ENCODE data around the gene GALNT13. TPM values are rescaled to one million over a fixed set of nuclear protein-coding genes. Genes with fewer than 3 reads are reported as not detected.

Gene GALNT13
- total RNA-seq, result 0.40 and 0.52 TPM in 2 replicates

DNA sequence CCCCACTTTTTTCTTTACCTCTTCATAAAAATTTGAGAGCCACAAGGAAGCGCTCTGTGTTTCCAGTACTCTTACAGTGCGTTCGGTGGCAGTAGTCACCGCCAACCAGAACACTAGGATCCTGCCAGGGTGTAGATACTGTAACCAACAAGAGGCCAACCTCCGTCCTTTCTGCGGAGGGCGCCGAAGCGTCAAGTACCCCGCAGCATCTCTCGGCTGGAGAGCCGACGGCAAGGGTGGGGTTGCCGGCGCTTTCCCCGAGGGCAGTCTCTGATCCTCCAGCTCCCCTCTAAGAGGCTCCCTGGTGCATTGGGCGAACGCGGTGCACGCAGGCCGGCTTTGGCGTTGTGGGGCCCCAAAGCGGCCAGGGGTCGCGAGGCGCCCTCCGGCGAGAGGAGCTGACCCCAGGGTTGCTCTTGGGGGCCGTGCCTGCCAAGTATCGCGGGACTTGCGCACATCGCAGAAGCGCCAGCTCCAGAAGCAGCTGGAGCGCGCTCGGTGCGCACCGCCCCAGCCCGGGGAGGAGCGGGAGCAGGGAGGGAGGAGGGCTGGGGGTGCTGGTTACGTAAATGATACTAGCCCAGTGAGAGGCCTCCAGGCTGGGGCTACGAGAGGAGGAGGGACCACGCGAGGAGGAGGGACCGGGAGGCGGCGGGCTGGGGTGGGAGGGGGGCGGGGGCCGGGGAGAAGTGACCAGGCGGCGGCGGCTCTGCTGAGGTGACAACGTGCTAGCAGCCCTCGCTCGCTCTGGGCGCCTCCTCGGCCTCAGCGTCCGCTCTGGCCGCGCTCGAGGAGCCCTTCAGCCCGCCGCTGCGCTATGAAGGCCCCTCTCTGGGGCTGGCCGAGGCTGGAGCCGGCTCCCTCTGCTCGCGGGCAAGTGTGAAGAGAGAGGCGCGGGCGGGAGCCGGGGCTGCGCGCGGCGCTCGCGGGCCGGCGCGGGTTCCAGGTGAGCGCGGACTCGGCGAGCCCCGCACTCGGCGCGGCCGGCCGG lies at the start of gene GALNT13:
GALNT13 (plus strand) TSS at position 692 of the 991 bp plus-strand sequence.
- peak; percentile 6 for DNase-seq (ENCODE audit: low read depth)

DNA sequence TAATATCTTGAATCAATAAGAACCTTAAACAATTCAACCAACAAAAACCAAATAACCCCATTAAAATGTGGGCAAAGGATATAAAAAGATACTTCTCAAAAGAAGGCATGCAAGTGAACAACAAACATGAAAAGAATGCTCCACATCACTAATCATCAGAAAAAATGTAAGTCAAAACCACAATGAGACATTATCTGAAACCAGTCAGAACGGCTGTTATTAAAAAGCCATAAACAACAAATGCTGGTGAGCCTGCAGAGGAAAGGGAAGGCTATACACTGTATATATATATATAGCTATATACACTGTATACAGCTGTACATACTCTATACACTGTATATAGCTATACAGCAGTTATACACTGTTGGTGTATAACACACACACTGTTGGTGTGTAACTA lies 47.8 kb upstream of the GALNT13 start:
- no peak for DNase-seq (ENCODE audit: low read depth)

DNA sequence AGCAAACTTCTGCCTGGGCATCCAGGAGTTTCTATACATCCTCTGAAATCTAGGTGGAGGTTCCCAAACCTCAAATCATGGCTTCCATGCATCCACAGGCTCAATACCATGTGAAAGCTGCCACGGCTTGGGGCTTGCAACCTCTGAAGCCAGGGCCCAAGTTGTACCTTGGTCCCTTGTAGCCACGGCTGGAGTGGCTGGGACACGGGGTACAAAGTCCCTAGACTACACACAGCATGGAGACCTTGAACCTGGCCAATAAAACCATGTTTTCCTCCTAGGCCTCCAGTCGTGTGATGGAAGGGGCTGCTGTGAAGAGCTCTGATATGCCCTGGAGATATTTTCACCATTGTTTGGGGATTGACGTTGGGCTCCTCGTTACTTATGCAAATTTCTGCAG lies 43.4 kb upstream of the GALNT13 start:
- DNase-seq (ENCODE audit: low read depth), result no peak

DNA sequence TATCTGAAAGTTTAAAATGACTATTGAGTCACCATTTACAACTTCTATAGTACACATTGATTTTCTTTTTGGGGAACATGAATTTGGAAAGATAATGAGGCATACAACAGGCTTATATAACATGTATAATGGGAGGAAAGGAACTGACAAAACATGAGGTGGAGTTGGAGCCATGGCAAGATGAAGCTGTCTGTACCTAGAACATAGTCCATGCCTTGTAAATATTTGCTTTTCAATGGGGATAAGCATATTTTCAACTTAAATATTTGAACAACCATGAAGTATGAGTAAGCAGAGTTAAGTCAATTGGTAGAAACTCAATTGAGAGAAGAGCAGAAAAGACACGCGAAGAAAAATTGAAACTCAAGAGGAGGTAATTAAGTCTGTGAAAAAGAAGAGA lies 37.1 kb upstream of the GALNT13 start:
- DNase-seq (ENCODE audit: low read depth), result no peak

DNA sequence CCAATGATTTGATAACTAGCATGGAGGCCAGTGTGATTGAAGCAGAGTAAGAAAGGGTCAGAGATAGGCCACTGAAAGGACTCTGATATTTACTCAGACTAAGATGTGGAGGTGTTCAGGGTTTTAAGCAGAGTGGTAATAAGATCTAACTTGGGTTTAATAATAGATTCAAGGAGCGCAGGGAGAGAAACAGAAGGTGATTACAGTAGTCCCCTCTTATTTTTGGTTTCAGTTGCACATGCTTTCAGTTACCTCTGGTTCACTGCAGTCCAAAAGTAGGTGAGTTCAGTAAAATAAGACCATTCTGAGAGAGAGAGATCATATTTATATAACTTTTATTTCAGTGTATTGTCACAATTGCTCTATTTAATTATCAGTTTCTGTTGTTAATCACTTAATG lies 13.5 kb upstream of the GALNT13 start:
- no peak for DNase-seq (ENCODE audit: low read depth)

DNA sequence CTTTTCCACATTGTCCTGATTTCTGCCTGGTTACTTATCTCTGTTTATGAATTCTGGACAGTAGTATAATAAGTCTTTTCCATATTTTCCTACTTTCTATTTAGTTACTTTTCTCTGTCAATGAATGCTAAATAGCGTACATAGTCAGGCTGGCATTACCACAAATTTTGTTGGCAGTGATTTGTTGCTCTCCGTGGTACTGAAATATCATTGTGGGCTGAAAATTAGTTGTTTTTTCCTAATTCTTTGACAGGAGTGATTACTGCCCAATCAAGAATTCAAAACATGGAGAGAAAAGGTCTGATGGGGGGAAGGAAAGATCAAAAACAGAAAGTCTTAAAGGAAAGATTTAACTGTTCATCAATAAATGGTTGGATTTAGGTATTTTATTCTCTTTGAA lies 7.7 kb upstream of the GALNT13 start:
- DNase-seq (ENCODE audit: low read depth), result no peak

DNA sequence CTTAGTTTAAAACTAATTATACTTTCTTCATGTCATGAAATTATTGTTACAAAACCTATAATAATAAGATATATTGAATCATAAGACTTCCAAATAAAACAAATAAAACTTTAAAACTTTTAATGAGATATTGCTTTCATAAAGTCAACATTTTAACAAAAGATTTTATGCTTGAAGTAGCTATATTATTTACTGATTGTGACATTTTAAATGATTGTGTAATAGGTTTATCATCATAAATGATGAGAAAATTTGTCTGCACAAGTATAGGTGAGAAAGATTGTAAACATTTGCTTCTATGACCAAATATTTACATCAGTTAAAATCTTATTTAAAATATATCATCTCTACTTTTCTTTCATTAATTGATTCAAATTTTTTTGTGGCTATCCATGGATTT lies 5.1 kb upstream of the GALNT13 start:
- DNase-seq (ENCODE audit: low read depth), result no peak

DNA sequence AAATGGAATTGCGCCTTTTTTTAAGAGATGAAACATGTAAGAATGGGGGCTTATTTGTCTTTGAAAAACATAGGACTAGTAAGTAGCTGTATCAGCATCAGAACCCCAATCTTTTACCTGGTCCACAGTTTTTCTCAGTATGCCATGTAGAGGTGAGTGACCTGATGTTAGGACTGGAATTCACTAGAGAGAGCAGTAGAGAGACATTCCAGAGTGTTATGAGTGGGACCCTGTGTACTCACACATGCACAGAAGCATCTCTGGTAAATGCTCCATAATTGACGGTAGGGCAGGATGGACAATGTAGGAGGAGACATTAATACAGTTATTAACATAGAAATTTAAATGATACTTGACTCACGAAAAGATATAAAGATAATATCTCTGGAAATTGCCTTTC lies 1.4 kb upstream of the GALNT13 start:
- DNase-seq (ENCODE audit: low read depth), result no peak

DNA sequence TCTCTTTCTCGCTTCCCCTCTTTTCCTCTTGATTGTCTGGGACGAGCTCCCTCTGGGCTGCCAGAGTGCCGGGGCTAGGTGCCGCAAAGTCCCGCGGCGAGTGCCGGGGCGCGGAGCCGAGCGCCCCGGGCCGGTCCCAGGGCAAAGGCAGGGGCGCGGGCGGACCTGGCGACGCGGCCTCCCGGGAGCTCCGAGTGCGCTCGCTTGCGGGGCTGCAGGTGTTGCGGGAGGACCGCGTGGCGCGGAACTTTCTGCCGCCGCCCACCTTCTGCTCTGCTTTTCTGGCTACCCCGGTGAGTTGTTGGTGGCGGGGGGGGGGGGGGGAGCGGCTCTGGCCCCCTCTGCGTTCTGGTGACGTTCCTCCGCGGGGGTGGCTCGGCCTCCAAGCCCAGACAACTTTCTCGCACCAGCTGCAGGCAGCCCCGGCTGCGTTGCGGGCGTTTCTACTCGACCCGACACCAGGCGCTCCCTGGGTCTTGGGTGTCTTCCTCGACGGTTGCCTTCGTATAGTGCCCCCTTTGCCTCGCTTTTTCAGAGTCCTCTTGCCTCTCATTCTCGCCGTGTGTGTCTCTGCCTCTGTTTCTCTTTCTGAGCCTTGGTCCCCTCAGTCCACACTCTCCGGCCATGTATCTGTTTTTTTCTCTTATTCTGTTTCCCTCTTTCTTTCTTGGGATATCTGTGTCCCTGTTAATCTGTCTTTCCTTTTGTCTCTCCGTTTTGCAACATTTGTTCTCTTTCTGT lies 759 bp downstream of the GALNT13 start:
- DNase-seq (ENCODE audit: low read depth), result no peak

DNA sequence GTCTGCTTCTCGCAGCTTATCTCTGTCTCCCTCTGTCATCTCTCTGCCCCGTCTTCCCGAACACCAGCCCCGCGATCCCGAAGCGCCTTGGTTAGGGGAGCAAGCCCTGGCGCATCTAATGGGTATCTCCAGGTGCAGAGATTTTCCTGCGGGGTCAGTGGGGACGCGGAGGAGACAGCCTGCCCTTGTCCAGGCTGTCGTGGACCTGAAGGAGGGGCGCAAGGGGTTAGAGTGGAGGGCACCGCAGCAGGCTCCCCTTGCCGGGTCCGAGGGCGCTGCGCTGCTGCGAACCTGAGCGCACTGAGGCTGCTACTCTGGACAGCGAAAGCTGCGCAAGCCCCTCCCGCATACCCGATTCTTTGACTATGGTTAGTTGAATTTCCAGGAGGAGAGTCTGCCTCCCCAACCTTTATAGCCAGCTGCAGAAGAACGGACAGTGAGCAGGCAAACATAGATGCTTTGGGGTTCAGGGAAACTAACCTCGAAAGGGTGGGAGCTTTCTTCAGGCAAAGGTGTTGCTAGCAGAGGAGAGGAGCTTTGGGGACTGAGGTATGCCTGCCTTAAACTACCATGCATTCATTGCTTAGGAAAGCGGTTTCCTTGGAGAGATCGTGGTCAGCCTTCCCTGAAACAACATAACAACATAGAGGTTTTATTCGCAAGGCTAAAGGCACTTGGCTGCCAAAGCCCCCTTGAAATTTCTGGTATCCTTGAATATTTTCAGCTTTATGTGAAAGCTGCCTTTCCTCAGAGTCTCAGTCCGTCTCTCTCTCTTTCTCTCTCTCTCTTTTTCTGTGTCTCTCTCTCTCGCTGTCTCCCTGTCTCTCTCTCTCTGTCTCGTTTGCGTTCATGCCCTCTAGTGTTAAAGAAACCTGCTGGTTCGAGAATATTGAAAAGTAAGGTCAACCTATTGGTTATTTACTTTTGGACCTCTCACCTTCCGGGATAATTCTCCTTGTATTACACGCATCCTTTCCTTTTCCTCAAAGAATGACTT lies 1.6 kb downstream of the GALNT13 start:
- DNase-seq (ENCODE audit: low read depth), result no peak

DNA sequence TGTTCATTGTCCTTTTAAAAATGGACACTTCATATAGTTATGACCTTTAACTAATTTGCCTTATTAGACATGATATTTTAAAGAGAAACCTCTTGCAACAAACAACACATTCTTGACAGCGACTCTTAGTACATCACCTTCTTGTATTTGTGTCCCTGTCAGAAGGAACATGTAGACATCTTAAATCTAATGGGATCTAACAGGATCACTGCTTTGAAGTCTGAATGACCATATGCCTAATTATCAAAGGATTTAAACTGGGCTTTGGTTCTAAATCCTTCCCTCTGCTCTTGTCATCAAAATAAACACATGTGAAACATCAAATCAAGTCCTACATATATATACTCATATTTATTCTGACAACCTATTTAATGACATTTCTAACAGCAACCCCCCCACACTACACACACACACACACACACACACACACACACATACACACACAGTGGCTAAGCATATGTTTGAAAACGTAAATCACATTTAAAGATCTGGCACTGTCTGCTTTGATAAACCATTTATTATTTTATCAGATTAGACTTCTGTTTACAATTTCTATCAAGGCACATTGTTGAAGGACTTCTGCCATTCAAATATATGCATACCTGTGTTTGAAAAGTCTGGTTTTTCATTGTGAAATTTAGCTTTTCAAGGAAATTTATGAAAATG lies 4.2 kb downstream of the GALNT13 start:
- DNase-seq (ENCODE audit: low read depth), result no peak

DNA sequence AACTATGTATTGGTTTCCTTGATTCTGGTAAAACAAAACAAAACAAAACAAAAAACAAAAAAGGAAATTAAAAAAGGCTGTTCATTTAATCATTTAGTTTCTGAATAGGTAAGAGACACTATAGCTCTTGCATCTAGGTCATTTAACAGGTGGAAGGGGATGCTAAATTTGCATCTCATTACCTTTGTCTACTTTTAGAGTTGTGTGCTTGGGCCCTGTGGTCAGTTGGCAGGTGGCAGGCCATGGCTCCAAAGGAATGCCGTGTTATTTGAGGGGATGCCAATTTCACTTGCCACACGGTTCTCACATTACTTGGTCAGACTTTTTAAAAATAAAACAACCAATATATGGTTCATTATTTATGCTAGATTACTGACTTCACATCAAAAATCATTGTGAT lies 9.2 kb downstream of the GALNT13 start:
- DNase-seq (ENCODE audit: low read depth), result no peak

DNA sequence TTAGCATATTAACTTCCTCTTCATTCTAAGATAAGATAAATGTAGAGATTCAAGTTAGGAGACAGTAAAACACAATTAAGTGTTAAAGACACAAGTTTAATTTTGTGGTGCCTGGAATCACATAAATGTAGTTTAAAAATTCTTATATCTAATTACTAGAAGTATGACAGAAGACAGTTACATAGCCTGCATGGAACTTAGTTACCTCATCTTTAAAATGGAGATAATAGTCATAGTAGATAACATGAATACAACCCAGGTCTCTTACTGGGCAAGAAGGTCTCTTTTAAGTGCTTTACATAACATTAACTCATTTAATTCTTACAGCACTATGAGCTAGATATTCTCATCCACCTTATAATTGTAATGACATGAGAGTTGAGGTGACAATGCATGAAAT lies 15.1 kb downstream of the GALNT13 start:
- no peak for DNase-seq (ENCODE audit: low read depth)

DNA sequence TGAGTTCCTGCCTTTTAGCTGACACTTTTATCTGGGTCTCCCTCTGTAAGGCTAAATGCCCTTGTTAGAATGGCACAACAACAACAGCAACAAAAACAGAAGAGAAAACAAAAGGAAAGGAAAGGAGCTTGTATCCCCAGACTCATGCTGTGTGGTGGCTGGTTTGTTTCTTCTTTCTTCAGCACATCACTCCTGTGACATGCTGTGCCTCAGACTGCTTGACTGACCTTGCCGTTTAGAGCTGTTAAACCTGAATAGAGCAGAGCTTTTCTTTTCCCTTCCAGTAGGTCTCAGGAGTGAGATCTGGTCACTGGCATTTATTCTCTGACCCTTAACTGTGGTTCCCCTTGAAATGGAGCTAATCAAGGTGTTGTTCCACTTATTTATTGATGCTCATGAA lies 18.9 kb downstream of the GALNT13 start:
- DNase-seq (ENCODE audit: low read depth), result no peak

DNA sequence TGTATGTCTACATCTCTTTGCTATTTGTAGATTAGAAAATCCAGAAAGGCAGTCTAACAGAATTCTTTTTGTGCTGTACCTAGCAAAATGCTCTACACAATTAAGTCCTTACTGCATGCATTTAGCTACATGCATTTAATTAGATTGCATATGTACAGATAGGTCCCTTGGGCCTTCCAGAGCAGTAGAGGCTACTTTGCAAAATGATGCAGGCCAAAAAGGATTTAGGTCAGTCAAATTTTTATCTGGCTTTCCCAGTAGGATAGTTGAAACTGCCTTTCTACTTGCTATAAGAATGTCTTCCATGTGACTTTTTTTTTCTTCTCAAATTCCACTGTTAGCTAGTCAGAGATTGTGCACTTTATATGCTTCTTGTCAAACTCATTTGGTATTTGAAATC lies 19.3 kb downstream of the GALNT13 start:
- DNase-seq (ENCODE audit: low read depth), result no peak

DNA sequence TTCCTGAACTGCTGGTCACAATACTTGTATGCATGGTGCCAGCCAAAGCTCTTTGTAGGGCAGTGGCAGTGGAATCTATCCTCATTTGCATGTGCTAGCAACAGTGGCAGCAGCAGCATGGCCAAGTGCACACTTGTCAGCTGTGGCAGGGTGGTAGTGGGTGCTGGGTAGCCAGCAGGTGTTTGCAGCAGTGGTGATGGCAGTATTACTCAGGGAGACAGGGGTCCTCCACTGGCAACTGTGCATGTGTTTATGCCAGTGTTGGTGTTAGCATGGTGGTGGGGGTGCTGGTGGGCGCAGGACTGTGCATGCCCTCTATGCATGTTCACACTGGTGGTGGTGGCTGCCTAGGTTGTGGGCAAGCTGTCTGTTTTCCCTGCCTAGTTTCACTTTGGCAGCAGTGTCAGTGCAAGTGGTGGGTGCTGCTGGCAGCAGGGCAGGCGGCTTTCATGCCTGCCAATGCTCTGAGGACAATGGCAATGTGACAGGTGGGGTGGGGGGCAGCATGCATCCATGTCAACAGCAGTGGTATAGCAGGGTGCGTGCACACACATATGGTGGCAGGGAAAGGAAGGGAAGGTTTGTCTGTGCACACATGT lies 41.2 kb downstream of the GALNT13 start:
- no peak for DNase-seq (ENCODE audit: low read depth)

DNA sequence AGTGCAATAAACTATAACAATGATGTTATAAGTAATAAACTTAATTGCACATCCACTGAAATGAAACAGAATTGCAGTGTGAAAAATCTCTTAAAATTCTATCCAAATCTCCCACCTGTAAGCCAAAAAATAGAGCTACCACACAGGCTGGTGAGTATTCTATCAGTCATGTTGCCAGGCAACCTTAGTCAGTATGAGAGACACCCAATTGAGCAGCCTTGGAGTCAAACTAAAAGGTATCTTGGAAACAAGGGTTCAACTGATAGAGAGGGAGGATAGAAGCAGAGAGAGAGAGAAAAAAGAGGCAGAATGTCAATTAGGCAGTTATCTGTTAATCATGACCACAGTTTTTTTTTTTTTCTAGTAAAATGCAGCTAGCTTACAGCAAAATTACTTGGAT lies 45.8 kb downstream of the GALNT13 start:
- DNase-seq (ENCODE audit: low read depth), result no peak

DNA sequence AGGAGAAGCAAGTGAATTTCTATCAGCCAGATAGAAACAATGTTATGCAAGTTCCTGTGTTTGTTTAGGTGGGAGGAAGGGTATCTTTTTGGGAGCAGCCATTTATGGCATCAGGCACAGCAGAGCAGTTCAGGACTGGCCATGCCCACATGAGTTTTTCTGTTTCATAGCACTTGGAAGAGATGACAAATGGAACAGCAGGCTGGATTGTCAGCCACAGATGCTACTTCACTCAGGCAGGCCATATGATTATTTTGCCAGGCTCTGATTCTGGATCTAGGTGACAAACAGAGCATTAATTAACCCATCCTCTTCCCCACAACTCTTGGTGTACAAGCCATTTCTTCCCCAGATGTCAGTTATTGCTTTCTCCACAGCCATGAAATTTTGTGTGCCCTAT lies 63.8 kb downstream of the GALNT13 start:
- DNase-seq (ENCODE audit: low read depth), result no peak

DNA sequence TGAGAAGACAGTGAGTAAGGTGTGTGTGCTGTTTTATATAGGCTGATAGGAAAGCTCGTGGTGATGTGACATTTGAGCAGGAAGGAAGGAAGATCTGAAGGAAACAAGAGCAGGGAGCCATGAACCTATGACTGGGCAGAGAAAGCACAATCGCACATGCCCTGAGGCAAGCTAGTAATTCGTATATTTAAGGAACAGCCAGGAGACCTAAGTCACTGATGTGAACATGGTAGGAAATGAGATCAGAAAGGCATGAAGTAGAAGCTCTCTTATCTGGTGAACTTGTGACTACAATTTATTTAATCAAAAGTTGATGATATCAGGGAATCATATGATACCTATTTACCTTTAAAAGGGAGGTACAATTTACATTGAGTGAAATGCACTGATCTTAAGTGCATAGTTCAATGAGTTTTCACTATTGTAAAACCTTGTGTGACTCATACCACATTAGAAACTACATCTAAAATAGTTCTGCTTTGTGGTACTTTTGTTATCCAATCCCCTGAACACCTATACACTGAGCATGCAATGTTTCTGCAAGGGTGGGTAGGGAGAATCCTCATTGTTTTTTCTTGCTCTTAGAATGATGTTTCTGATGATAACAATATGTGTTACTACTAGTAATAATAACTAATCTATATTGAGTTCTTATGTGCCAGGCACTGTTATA lies 67.5 kb downstream of the GALNT13 start:
- peak; percentile 31 for DNase-seq (ENCODE audit: low read depth)

DNA sequence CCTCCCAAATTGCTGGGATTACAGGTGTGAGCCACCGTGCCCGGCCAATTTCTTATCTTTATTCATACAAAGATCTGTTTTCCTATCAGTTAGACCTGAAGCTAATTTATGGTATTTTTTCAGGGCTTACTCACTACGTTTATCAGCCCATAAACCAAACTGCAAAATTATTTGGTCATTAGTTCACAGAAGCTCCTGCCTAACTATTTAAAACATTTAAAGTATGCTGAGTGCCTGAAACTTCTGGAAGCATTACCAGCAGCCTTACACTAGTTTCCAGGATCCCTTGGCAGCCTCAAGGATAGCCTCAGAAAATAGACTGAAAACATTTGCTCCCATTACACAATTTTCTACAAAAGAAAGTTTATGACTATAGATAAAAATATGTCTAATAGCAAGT lies 68.8 kb downstream of the GALNT13 start:
- DNase-seq (ENCODE audit: low read depth), result peak; percentile 43

All from renal cortical epithelial cell (primary cell).